HG03354 (cell line): ENCODE results near the gene STAC.
A peak's percentile ranks its signal among the peaks of the same experiment; 100 is the strongest.

Source experiments
- ATAC-seq: cut with Tn5 transposase; IDR thresholded peaks from one replicate; pipeline ENCODE4 v1.9.1; 2021; ENCODE audit warnings: mild to moderate bottlenecking; ENCODE audit not compliant: unreplicated experiment, poor library complexity, severe bottlenecking

Gene STAC

DNA sequence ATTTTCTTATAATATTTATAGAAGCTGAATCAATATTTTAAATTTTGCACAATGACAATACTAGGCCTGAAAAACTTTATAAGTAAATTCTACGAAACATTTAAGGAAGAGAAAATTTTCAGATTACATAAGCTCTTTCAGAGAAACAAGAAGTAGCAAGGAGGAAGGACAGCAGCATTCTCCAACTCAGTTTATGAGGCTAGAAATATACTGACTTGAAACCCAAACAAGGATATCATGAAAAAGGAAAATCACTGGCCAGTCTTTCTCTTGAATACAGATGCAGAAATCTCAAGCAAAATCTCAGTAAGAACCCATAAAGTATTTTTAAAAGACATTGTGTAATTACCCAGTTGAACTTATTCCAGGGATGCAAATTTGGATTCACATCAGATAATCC lies 121.3 kb downstream of the STAC start:
- ATAC-seq, result no peak

DNA sequence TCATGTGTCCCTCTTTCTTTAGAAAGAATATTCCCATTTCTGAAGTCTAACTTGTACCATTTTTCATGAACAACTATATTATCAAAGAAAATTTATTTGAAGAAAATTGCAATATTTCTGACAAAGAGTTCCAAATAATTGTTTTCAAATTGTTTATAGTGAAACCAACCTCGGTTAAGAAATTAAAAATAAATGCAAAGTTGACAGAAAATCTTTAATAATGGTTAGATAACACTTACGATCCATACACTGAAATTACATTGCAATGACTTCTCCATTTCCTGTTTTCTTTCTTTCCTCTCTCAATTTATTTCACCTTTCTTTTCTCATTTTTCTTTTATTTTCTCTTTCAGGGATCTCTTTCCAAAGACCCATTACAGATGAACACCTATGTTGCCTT lies 125.1 kb downstream of the STAC start:
- ATAC-seq, result no peak

DNA sequence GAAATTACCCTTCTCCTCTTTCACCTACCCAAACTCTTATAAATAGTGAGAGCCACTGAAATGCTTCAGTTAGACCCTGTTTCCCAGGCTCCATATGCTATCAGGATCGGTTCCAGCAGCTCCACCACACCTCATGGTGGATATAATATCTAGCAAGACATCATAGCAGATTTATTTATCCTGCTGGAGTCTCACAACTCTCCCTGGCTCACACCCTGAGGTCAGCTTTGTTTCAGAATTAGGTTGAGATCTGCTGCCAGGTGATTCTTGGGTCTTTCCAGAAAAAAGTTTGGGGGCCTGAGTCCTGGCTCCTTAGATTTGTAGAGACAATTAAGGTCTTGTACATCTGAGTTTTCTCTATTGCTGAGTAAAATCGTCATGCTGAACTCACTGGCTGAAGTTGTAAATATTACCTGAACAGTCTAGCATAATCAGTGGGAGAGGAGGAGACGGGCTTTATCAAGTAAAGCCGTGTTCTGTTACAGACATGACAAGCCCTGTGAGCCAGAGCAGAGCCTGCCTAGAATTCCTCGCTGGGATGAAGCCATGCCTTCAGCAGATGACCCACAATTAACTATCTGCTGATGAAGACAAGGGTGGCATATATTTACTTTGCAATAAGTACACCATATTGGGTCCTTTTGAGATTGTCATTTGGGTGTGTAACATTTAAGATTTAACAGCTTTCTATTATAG lies 131.6 kb downstream of the STAC start:
- no peak for ATAC-seq

DNA sequence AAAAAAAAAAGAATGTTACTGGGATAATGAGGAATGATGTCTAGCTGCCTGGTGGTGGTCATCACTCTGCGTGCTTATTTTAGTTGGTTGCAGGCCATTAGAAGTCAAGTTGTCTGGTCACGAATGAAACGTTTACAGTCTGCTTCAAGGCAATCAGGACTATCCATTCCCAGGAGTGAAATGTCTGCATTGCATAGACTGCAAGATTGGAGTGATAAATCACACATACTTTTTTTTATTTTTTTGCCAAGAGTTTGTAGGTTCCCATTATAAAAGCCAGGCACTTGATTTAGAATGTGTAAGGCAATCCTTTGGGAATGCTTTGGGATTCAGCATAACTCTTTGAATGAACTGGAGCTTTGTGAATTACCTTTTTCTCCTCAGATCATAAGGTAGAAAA lies 132.3 kb downstream of the STAC start:
- no peak for ATAC-seq

DNA sequence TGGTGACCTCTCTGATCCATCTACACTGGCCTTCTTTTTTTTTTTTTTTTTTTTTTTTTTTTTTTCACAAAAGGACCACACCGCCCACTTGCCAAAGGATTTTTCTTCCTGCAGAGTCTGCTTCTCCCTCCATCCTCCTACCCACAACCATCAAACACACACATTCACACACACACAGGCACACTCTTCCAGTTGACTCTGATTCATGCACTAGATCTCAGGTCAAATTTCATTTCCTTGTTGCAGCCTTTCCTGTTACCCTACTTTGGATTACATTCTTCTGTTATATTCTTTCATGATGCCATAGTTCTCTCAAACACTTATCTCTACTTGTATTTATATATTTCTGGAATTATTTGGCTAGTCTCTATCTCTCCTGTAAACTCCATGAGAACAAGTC lies 133.9 kb downstream of the STAC start:
- ATAC-seq, result no peak

DNA sequence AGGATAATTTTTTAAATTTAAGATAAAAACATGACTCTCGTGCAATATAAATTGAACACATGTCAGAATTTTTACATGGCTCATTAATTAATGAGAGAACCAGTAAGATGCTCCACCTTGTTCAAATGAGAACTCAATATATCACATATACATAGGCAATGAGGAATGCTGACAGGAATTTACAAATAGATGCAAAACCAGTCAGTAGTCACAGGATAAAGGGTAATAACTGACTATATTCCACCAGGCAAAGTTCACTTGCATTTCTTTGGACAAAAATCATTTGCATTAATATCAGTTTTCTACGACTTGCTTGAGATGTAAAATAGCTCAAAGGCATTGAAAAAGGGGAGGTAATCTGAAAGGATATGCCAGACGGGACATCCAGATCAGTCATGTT lies 139.4 kb downstream of the STAC start:
- ATAC-seq, result no peak

DNA sequence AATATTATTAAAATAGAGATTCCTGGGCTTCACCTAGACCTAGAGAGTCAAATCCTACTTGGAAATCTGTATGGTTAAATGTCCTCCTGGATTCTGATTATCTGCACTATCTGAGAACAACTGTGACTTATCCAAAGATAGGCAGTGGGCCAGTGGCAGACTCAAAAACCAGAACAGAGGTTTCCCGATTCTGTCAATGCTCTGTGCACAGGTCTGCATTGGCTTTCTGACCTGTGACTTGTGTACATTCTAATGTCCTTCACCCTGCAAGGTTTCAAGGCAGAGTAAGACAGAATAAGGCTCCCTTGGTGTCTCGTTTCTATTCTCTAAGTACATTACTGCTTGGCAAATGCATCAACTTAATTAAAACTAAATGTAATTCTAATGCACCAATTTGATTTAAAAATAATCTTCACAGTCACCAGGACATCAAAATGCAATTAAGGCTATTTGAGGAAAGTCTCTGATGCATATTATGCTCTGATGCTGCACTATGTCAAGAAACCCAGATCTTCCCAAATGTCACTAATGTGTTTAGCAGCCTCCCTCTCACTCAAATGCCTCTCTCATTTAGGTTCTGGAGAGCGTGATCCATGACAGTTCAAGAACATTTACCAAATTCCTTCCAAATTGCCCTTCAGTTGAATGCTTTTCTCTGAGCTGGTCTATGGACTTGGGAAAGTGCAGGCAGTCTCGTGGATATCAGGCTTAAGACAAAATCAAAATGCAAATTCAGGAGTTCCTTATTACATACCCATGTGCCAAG lies 140.1 kb downstream of the STAC start:
- ATAC-seq, result no peak

DNA sequence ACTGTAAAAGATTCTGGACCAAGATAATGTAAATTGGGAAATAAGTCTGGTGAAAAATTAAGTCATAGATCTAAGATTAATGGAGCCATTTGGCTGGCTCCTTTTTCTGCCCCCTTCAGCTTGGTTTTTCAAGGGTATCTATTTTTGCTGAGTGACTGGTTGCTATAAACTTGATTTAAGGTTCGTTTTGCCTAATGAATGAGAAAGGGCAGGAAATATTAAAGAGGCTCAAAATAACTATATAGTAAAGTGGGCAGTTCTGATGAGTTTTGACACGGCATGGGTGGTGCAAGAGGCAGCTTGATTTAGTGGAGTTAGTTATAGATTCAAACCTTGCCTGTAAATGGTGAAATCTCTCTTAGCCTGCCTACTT lies 140.7 kb downstream of the STAC start:
- no peak for ATAC-seq

DNA sequence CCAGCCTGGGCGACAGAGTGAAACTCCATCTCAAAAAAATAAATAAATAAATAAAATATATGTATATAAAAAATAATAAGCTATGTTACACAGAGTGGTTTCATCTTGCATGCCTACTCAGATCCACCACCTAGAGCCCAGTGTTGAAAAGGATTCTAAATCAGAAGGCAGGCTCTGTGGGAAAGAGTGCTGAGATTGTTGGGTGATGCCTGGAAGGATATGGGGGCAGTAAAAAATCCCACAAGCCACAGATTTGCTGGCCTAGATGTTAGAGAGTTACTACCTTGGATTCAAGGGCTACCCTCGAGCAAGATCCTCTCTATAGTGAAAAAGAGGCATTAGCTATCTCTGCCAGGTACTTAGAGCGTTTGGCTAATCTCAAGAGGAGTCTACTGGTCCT lies 144.3 kb downstream of the STAC start:
- no peak for ATAC-seq

DNA sequence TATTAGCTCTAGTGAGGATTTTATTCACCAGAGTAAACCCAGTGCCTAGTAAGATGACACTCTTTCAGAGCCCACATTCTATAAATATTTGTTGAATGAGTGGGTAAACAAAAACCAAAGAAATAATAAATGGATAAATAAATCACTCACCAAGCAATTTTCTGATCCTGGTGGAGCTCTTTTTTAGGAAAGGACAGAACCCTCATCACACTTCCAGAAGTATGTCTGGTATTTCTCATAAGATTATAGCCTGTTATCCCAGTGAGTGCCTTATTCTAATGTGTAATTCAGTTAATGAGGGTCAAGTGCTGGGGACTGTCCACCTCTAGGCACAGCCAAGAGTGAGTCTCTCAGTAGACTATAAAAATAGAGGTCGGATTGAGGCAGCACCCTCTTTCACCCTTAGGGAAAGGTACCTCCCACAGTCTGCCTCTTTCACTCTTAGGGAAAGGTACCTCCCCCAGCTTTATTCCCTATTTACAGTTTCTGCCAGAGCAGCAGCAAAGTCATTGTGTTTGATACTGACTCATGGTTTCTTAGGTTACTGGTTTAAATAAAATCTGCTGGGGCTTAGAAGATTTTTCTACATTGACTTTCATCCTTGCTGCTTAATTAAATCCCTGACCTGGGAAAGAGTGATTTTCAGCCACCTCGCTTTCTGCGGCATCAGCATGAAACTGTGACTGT lies 145.0 kb downstream of the STAC start:
- ATAC-seq, result no peak

DNA sequence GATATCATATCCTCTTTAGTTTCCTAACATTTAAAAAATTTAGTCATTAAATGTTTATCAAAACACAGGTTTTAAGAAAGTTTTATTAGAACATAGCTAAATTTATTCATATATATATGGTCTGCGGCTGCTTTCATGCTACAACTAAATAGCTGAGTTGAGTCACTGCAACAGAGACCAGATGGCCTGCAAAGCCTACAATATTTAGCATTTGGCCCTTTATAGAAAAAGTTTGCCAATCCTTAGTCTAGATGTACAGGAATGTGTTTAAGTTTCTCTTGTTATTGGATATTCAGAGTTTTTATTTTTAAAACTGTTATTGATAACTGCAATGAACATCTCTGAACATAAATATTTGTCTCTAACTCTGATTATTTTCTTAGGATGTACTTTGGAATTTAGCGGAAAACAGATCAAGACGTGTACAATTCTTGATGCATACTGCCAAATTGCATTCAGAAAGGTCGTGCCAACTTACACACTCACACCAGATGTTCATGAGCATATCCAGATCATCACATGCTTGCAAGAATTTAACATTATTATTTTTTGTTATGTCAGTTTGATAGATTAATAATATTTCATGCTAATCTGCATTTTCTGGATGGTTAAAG lies 157.9 kb downstream of the STAC start:
- ATAC-seq, result no peak

DNA sequence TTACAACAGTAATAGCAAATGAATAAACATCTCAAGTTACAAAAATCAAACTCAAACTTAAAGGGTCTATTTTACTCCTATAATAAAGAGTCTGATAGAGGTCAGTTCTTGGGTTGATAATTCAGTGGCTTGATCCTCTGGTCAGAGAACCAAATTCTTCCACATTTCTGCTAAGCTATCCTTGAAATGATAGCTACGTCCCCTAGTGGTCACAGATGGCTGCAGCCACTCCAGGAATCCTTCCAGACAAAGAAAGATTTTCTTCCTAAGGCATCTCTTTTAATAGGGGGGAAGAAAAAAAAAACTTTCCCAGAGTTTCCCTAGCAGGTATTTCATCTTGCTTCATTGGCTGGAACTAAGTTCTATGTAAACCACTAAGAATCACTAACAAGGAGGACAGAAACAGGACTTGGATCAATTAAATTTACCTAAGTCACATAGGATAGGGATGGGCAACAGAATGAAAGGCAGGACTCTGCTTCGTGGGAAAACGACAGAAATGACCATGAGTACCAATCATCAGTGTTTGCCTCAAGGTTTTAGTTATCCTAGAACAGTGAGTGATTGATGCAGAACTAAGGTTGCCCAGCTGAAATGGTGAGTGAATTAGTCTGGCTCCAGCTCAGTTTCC lies 160.7 kb downstream of the STAC start:
- no peak for ATAC-seq

DNA sequence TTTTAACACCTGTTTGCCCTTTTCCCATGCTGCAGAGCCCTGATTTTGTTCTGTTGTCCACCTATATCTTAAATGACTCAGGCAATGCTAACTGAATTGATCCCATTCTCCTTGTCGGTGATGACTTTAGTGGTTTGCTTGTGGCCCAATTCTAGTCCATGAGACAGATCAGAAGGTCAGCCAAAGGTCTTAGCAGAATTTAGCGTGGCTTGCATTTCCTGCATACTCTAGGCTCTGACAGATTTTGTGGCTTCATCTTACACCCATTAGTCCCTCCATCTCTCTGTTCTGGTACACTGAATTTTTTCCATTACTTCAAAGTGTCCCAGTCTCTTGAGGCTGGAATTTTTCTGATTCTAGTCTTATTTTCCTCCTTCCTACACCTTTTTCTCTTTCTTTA lies 161.9 kb downstream of the STAC start:
- ATAC-seq, result no peak

DNA sequence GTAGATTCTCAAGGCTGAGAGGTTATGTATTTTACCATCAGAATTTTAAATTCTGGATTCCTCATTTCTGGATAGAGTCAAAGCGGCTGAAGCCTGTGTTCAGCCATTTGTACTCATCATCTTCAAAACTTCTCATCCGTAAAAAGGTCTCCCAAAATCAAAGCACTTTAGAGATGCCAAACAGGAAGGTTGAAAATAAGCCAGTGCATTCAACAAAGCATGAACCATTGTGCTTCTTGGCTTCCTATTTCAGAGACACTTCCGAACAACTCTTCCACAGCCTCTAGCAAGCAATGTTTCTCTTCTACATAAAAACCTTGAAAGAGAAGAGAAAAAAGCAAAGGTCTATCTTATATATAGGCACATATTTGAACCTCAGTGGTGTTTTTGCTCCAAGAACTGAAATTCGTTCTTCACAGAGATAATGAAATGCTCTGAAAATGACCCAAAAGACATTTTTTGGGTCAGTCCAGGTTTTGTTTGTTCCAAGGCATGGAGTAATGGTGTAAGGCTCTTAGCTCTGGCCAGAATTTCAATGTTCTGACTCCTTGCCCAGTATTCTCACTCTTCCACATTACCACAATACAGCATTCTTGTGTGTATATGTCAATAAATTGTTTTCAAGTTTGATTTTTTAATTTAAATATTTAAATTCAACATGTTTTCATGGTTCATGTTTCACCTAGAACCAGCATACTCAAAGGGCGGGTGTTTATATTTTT lies 163.1 kb downstream of the STAC start:
- ATAC-seq, result no peak

DNA sequence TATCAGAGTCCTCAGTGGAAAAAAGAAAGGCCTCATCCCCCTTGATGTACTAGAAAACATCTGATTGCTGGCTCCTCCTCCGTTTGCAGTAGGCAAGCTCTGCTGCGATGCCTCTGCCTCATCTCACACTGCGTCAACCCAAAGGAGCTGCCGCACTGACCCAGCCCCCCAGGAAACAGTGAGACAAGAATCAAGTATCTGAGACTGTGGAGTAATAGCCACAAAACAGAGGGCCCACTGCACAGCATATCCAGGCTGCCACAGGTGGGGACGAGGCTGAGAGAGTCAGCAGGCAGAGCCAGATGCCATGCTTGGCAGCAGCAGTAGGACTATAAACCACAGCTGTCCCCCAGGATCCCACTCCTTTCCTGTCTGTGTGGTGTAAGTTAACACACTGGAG lies 165.9 kb downstream of the STAC start:
- no peak for ATAC-seq

DNA sequence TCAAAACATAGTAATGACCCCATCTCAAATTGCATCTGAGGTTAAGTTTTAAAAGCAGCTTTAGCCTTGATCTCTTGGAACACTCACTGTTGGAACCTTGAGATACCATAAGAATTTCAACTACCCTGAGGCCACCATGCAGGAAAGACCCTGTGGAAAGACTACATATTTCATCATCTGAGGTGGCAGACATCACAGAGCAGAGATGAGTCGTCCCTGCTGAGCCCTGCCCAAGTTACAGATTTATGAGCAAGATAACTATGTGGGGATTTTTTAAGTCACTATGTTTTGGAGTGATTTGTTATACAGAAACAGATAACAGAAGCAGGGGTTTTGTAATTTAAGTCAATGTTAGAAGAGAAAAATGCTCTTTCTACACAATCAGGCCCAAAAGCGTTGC lies 168.4 kb downstream of the STAC start:
- no peak for ATAC-seq

DNA sequence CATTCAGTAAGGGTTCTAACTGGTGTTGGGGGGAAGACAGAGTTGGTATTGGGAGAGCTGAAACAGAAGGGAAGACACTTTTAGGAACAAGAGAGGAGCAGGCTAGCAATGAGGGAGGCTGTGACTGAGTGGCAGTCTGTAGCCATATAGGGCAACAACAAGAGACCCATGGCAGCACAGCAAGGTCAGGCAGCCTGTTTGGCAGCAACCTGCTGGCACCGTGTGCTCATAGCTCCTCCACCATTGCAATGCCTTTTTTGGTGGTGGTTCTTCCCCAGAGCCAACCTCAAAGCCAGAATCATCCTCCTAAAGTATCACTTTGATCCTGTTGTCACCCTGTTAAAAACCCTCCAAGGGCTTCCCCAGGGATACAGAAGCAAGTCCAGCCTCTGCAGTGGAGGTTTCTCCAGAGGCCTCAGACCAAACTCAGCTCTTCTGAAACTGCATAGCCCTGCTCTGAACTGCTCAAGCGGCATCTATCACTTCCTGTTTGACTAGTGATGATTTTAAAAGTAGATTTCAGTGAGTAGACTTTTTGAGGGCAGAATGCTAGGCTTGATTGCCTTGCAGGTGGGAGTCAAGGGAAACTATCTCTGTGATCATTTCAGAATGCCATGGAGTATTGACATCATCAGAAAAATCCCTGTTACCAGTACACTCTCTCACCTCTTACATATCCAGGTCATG lies 176.9 kb downstream of the STAC start:
- ATAC-seq, result peak; percentile 90

DNA sequence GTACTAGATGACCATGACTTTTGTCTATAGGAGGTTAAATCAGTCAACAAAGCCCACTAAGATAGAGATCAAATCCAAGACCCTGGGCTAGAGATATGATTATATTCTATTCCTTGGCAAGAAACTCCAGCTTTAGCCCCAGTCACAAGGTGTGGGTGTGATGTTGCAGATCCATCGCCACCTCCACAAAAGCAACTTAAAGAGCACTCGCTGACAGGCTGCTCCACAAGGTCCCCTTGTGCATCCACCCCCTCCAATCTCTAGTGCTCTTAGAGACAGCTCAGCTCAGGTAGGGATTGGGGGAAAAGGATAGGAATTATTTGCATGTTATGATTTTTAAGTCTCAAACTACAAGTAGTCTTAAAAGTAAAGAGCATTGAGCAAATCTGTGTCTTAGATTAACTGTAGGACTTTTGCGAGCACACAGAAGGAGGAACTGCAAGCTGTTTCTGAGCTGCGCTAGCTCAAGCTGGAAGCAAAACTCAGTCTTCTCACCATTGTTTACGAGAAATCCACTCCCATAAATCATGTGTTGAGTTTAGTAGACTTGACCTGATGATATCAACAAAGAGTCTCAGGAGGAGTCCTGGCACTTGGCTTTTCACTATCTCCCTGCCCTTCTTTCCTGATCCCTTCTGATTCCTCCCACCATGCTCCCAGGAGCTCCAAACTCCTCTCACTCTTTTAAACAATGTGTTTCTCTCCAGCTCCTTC lies 177.6 kb downstream of the STAC start:
- ATAC-seq, result peak; percentile 20
